Measurements from ENCODE around the gene UBE4B.

GRCh38 chr1:10022656-10023055 lies 10.1 kb upstream of the UBE4B start:
- TF ChIP-seq CTCF (IDR thresholded peaks at IDR 0.05) = no peak
- TF ChIP-seq POLR2A (IDR thresholded peaks at IDR 0.05) = no peak
